Esophagus muscularis mucosa (tissue), 4 donors: Measurements from ENCODE around the gene PLK3. TPM values are rescaled to one million over a fixed set of nuclear protein-coding genes. Genes with fewer than 3 reads are reported as not detected.
"Not testable (repeated sequence)": the region's sequence is repeated elsewhere in the genome, so short reads cannot be mapped to it uniquely, and the experiment has no call there.

Source experiments
- DNase-seq: peaks from one replicate; pipeline ENCODE4 v3.0.0-alpha.2; 2017; ENCODE audit errors: extremely low spot score
- H3K27ac ChIP-seq, 4 donors: fragments of 200-600 bp; sonication (generic); replicated peaks in 1 of 4; 1 replicate in 3 of 4; 2 replicates in 1 of 4; pipeline ENCODE4 v1.5.1; 2016 to 2019; ENCODE audit warnings: mild to moderate bottlenecking in 1 of 4
- H3K27me3 ChIP-seq, 4 donors: fragments of 200-600 bp; sonication (generic); one replicate each; pipeline versions ENCODE4 v1.5.1 to v1.6.0; 2016 to 2019
- H3K36me3 ChIP-seq, 4 donors: fragments of 200-600 bp; sonication (generic); one replicate each; pipeline ENCODE4 v1.5.1; 2016 to 2019
- H3K4me1 ChIP-seq, 4 donors: fragments of 200-600 bp; sonication (generic); one replicate each; pipeline ENCODE4 v1.5.1; 2016 to 2019
- H3K4me3 ChIP-seq, 4 donors: fragments of 200-600 bp; sonication (generic); 1 replicate in 2 of 4; 2 replicates in 2 of 4; pipeline ENCODE4 v1.5.1; 2016 to 2019; ENCODE audit warnings: mild to moderate bottlenecking in 4 of 4, moderate library complexity in 1 of 4
- H3K9me3 ChIP-seq, 4 donors: fragments of 200-600 bp; sonication (generic); 1 replicate in 3 of 4; 2 replicates in 1 of 4; pipeline ENCODE4 v1.5.1; 2016 to 2019
- EP300 ChIP-seq: sonication (generic); formaldehyde crosslinking; IDR thresholded peaks from one replicate; pipeline ENCODE4 v1.6.1; 2017; ENCODE audit warnings: antibody characterized with exemption
- POLR2A ChIP-seq: fragments of 450-650 bp; IDR thresholded peaks from one replicate; pipeline ENCODE4 v1.6.1; 2017; ENCODE audit warnings: antibody characterized with exemption, moderate library complexity, mild to moderate bottlenecking, low read depth
- POLR2AphosphoS5 ChIP-seq, 2 donors: sonication (generic); formaldehyde crosslinking; IDR thresholded peaks; one replicate each; pipeline ENCODE4 v1.6.1; 2017; ENCODE audit warnings: antibody characterized with exemption in 2 of 2
- WGBS: methylation state at CpG from one replicate; pipeline ENCODE4 v1.1.5; 2018; 5-methylcytosine and 5-hydroxymethylcytosine counted together
- intact Hi-C: fragments of 100-400 bp; cut with DNase I; formaldehyde crosslinking; loops from one replicate; pipeline ENCODE4 v1.15.1; 2023
- total RNA-seq, 4 donors: library from RNA; depleted of rRNA; stranded (reverse); fragments of >200 nt; gene quantifications; one replicate each; pipeline versions ENCODE4 v1.1.0 to v1.2.1, GENCODE V29; 2016
- TF ChIP-seq, protein P1 (sequence below), 3 experiments: fragments of 200-600 bp in 2 of 3; fragments of 450-650 bp in 1 of 3; sonication (generic) in 2 of 3; IDR thresholded peaks; one replicate each; pipeline ENCODE4 v1.5.1; 2017 to 2019; ENCODE audit warnings: antibody characterized with exemption in 3 of 3, mild to moderate bottlenecking in 2 of 3, moderate library complexity in 1 of 3

PLK3 gene
- total RNA-seq, 4 donors from 2014 or later, result 7.9 to 46.4 (median 10.5) TPM

DNA sequence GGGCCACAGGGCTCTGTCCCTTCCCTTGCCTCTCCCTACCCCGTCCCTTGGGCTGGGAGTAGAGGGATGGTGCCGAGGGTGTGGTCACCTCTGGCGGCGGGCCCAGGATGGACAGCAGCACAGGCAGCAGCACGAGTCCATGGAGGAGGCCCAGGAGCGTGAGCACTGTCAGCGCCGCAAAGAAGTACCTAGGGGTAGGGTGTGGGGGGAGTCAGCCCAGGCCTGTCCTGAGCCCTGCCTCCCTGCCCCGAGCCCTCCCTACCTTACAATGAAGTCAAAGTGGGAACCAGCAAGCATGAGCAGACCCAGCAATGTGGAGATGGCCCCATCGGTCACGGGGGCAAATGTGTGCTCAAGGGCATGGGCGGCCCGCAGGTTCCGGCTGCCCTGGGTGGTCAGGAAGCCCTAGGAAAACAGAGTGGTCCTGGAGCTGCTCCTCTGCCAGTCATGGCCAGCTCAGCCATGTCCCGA lies 22.8 kb downstream of the PLK3 start:
- no peak for DNase-seq
- WGBS, result 67% methylated on average over 7 of the region's 15 CpGs
- peaks cover 23 to 37% (median 32%) of the 10 kb centered on the region in 4 donors for H3K4me1 ChIP-seq
- H3K27me3 ChIP-seq, result no peaks in the 10 kb centered on the region
- H3K27ac ChIP-seq, result no peak overlapping the region
- TF ChIP-seq, protein P1, sequence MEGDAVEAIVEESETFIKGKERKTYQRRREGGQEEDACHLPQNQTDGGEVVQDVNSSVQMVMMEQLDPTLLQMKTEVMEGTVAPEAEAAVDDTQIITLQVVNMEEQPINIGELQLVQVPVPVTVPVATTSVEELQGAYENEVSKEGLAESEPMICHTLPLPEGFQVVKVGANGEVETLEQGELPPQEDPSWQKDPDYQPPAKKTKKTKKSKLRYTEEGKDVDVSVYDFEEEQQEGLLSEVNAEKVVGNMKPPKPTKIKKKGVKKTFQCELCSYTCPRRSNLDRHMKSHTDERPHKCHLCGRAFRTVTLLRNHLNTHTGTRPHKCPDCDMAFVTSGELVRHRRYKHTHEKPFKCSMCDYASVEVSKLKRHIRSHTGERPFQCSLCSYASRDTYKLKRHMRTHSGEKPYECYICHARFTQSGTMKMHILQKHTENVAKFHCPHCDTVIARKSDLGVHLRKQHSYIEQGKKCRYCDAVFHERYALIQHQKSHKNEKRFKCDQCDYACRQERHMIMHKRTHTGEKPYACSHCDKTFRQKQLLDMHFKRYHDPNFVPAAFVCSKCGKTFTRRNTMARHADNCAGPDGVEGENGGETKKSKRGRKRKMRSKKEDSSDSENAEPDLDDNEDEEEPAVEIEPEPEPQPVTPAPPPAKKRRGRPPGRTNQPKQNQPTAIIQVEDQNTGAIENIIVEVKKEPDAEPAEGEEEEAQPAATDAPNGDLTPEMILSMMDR (IDR thresholded peaks at IDR 0.05), result no peak
- intact Hi-C loops, result loop anchor here (5.0 kb wide), 1 partner anchor 36 kb away; the partner anchor contains the start of gene BEST4
- no peak overlapping the region for H3K4me3 ChIP-seq
- peaks cover 0 to 15% (median 5%) of the 10 kb centered on the region in 4 donors for H3K36me3 ChIP-seq
- no peaks in the 10 kb centered on the region for H3K9me3 ChIP-seq

DNA sequence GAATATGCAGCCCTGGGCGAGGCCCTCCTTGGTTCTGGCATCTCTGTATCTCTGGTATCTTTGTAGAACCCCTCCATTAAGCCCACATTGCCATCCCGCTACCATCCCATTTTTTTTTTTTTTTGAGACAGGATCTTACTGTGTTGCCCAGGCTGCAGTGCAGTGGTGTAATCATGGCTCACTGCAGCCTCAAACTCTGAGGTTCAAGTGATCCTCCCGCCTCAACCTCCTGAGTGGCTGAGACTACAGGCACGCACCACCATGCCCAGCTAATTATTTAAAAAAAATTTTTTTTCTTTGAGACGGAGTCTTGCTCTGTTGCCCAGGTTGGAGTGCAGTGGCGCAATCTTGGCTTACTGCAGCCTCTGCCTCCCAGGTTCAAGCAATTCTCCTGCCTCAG lies 24.2 kb downstream of the PLK3 start:
- Histone ChIP-seq H3K36me3 (peaks cover 0 to 18% (median 8%) of the 10 kb centered on the region in 4 donors), H3K4me1 (peaks cover 14 to 27% (median 21%) of the 10 kb centered on the region in 4 donors)
- H3K27ac ChIP-seq, H3K4me3 ChIP-seq, DNase-seq, H3K27me3 ChIP-seq, H3K9me3 ChIP-seq: not testable (repeated sequence)
- intact Hi-C loops, result loop anchor here (5.0 kb wide), 1 partner anchor 37 kb away; the partner anchor contains the start of gene BEST4
- WGBS, result 91% methylated on average over 6 of the region's 6 CpGs

DNA sequence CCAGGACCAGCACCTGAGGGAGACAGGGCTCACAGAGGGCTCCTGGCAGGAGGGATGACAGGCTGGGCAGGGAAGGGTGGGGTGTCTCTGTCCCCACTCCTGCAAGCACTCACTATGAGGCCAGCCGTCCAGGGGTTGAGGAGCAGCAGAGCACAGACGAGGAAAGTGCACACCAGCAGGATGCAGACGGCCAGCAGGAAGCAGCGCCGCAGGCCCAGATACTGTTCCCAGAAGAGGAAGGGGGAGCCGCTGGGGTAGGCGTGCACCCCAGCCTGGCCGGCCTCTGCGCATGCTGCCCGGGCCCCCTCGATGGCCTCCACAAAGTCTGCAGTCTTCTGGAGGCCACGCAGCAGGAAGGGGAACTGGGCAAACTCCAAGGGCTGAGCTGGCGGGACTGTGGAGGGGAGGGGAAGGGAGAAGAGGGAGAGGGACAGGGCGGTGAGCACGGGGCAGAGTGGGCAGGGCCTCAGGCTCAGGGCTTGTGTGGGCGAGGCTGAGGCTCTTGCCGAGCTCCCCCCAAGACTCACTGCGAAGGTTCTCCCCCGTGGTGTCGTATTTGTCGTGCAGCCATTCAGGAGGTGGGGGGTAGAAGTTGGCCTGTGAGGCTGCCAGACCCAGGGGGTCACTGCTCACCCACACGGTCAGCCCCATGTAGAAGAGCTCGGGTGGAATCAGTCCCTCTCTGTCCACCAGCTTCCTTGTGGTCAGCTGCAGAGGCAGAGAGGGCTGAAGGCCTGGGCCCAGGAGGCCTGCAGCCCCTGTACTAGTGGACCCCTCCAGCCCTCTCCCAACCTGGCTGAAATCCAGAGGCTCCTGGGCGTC lies 26.4 kb downstream of the PLK3 start:
- H3K27me3 ChIP-seq, result no peaks in the 10 kb centered on the region
- intact Hi-C loops, result no loop called here
- H3K9me3 ChIP-seq, result no peaks in the 10 kb centered on the region
- peaks cover 0 to 18% (median 8%) of the 10 kb centered on the region in 4 donors for H3K36me3 ChIP-seq
- peaks cover 0 to 10% (median 7%) of the 10 kb centered on the region in 4 donors for H3K4me1 ChIP-seq
- H3K4me3 ChIP-seq, result no peak overlapping the region
- peak overlapping the region in 3 of 4 donors; percentile 4 to 18 (median 5) for H3K27ac ChIP-seq
- 50% methylated on average over 19 of the region's 24 CpGs for WGBS
- DNase-seq, result no peak
- TF ChIP-seq, protein P1 (IDR thresholded peaks at IDR 0.05), result no peak
- TF ChIP-seq POLR2A (no peak), POLR2AphosphoS5 (IDR thresholded peaks at IDR 0.05) (peak; percentile 5 to 7), EP300 (no peak)

DNA sequence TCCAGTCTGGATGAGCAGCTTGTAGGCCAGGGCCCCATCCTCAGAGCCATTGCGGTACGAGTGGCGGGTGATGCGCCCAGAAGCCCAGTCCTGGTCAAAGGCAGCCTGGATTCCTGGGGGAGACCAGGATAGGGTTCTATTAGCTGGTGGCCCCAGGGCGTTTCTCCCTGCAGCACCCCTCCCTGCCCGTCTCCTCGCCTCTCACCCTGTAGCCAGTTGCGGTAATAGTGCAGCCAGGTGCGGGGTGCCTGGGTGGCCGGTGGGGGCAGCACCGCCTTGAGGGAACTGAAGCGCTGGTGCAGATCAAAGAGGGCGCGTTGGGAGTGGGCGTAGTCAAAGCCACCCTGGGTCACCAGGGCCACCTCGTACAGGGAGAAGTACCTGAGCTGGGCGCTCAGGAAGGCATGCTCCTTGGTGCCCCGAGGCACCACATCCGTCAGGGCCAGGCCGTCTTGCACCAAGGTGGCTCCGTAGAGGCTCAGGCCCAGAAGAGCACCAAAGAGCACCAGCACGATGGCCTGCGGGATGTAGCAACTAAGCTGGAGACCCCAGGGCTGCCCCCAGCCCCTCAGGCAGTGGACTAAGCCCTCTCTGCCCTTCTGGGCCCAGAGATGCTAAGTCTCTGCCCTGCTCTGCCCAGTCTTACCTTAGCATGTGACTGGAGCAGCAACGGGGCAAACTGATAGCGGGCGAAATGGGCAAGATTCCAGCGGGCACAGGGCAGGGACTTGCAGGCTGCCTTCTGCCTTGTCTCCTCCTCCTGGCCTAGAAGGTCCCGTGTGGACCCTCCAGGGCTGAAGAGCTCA lies 27.2 kb downstream of the PLK3 start:
- peak overlapping the region in 1 of 4 donors; percentile 4 for H3K27ac ChIP-seq
- H3K36me3 ChIP-seq, result peaks cover 0 to 18% (median 8%) of the 10 kb centered on the region in 4 donors
- no peaks in the 10 kb centered on the region for H3K27me3 ChIP-seq
- intact Hi-C loops, result no loop called here
- H3K4me1 ChIP-seq, result peaks cover 0 to 10% (median 7%) of the 10 kb centered on the region in 4 donors
- H3K4me3 ChIP-seq, result no peak overlapping the region
- DNase-seq, result no peak
- H3K9me3 ChIP-seq, result no peaks in the 10 kb centered on the region
- WGBS, result 86% methylated on average over 19 of the region's 28 CpGs
- TF ChIP-seq POLR2AphosphoS5 (IDR thresholded peaks at IDR 0.05) (no peak), POLR2A (no peak), EP300 (no peak)
- TF ChIP-seq, protein P1 (IDR thresholded peaks at IDR 0.05), result no peak
